Mesenchymal stem cell (in vitro differentiated cells and primary cell): ENCODE results near the gene FMN1.

Source experiments
- DNase-seq: peaks from one replicate; pipeline ENCODE4 v3.0.0-alpha.2; 2013
- H2AFZ ChIP-seq: one replicate; pipeline ENCODE4 v1.6.1; 2013; ENCODE audit warnings: low read depth, mild to moderate bottlenecking, control low read depth, inconsistent platforms, low read length, moderate library complexity
- H2AK5ac ChIP-seq: 2 replicates; pipeline ENCODE4 v1.6.1; 2013; ENCODE audit warnings: low read length, moderate library complexity, mild to moderate bottlenecking, inconsistent platforms; ENCODE audit not compliant: severe bottlenecking
- H2BK120ac ChIP-seq: one replicate; pipeline ENCODE4 v1.6.1; 2013; ENCODE audit warnings: low read depth, mild to moderate bottlenecking, inconsistent platforms, low read length, moderate library complexity
- H2BK12ac ChIP-seq, 2 experiments: one replicate each; pipeline ENCODE4 v1.6.1; 2013; ENCODE audit warnings: inconsistent platforms in 2 of 2, low read length in 2 of 2, mild to moderate bottlenecking in 2 of 2, moderate library complexity in 2 of 2, control low read depth in 1 of 2
- H2BK15ac ChIP-seq: one replicate; pipeline ENCODE4 v1.6.1; 2013; ENCODE audit warnings: mild to moderate bottlenecking, low read depth, inconsistent platforms; ENCODE audit not compliant: poor library complexity, severe bottlenecking
- H2BK5ac ChIP-seq: 2 replicates; pipeline ENCODE4 v1.6.1; 2013; ENCODE audit warnings: low read depth, mild to moderate bottlenecking, low read length, control low read depth, inconsistent platforms; ENCODE audit not compliant: poor library complexity, severe bottlenecking
- H3K14ac ChIP-seq, 2 experiments: one replicate each; pipeline ENCODE4 v1.6.1; 2013; ENCODE audit warnings: inconsistent platforms in 2 of 2, low read length in 2 of 2, control low read depth in 1 of 2, mild to moderate bottlenecking in 1 of 2, moderate library complexity in 1 of 2
- H3K18ac ChIP-seq, 2 experiments: one replicate each; pipeline ENCODE4 v1.6.1; 2013; ENCODE audit warnings: inconsistent platforms in 2 of 2, low read length in 2 of 2, control low read depth in 1 of 2, low read depth in 1 of 2, mild to moderate bottlenecking in 1 of 2
- H3K23ac ChIP-seq, 2 experiments: one replicate each; pipeline ENCODE4 v1.6.1; 2013; ENCODE audit warnings: inconsistent platforms in 2 of 2, low read length in 2 of 2, mild to moderate bottlenecking in 2 of 2, moderate library complexity in 2 of 2, control low read depth in 1 of 2
- H3K27ac ChIP-seq: 2 replicates; pipeline ENCODE4 v1.5.1; 2013; ENCODE audit warnings: mild to moderate bottlenecking, moderate library complexity, low read length, control low read depth, inconsistent platforms; ENCODE audit not compliant: poor library complexity, severe bottlenecking
- H3K27me3 ChIP-seq, 2 experiments: 2 replicates each; pipeline versions ENCODE4 v1.6.1 to v1.7.0; 2013; ENCODE audit warnings: low read length in 2 of 2, mild to moderate bottlenecking in 2 of 2, moderate library complexity in 2 of 2, control low read depth in 1 of 2, inconsistent platforms in 1 of 2; ENCODE audit not compliant: control insufficient read depth in 1 of 2, insufficient read depth in 1 of 2
- H3K36me3 ChIP-seq, 2 experiments: 2 replicates each; pipeline versions ENCODE4 v1.6.1 to v1.7.0; 2013; ENCODE audit warnings: low read length in 2 of 2, control low read depth in 1 of 2, inconsistent platforms in 1 of 2, low read depth in 1 of 2, mild to moderate bottlenecking in 1 of 2; ENCODE audit not compliant: insufficient read depth in 2 of 2, control insufficient read depth in 1 of 2
- H3K4ac ChIP-seq, 2 experiments: one replicate each; pipeline ENCODE4 v1.6.1; 2013; ENCODE audit warnings: inconsistent platforms in 2 of 2, low read length in 2 of 2, mild to moderate bottlenecking in 2 of 2, moderate library complexity in 2 of 2, control low read depth in 1 of 2, low read depth in 1 of 2
- H3K4me1 ChIP-seq: 2 replicates; pipeline ENCODE4 v1.6.1; 2013; ENCODE audit warnings: low read depth, low read length, control low read depth; ENCODE audit not compliant: control insufficient read depth, insufficient read depth
- H3K4me2 ChIP-seq: 2 replicates; pipeline ENCODE4 v1.6.1; 2013; ENCODE audit warnings: low read length, mild to moderate bottlenecking, inconsistent platforms; ENCODE audit not compliant: poor library complexity, severe bottlenecking
- H3K4me3 ChIP-seq, 2 experiments: 2 replicates each; pipeline versions ENCODE4 v1.5.1 to v1.7.0; 2013; ENCODE audit warnings: low read length in 2 of 2, mild to moderate bottlenecking in 2 of 2, control low read depth in 1 of 2, low read depth in 1 of 2; ENCODE audit not compliant: insufficient read depth in 1 of 2
- H3K79me1 ChIP-seq: replicated peaks from 2 replicates; pipeline ENCODE4 v1.6.1; 2013; ENCODE audit warnings: mild to moderate bottlenecking, control low read depth, low read length, inconsistent platforms; ENCODE audit not compliant: poor library complexity, severe bottlenecking
- H3K9ac ChIP-seq: 2 replicates; pipeline ENCODE4 v1.7.0; 2013; ENCODE audit warnings: mild to moderate bottlenecking, low read length, moderate library complexity
- H3K9me3 ChIP-seq: 2 replicates; pipeline ENCODE4 v1.7.0; 2013; ENCODE audit warnings: mild to moderate bottlenecking, low read length; ENCODE audit not compliant: control insufficient read depth
- H4K8ac ChIP-seq: one replicate; pipeline ENCODE4 v1.6.1; 2013; ENCODE audit warnings: inconsistent platforms, mild to moderate bottlenecking, low read length, moderate library complexity
- H4K91ac ChIP-seq: one replicate; pipeline ENCODE4 v1.6.1; 2013; ENCODE audit warnings: mild to moderate bottlenecking, low read length, inconsistent platforms
- WGBS: methylation state at CpG from one replicate; pipeline ENCODE4 v1.1.7; 2013; ENCODE audit warnings: mixed read lengths; 5-methylcytosine and 5-hydroxymethylcytosine counted together

The FMN1 gene

GRCh38 chr15:32972686-32973085, 221.8 kb downstream of the FMN1 start:
- Histone ChIP-seq H3K36me3 (no peaks in the 10 kb centered on the region), H3K4me3 (no peak overlapping the region), H3K9me3 (no peaks in the 10 kb centered on the region), H3K9ac (no peak overlapping the region), H3K79me1 (peaks cover 3% of the 10 kb centered on the region), H2BK5ac (no peak overlapping the region), H2BK15ac (no peak overlapping the region), H3K23ac (no peak overlapping the region), H2AK5ac (no peak overlapping the region), H3K18ac (no peak overlapping the region), H3K4me1 (no peaks in the 10 kb centered on the region), H3K27me3 (no peaks in the 10 kb centered on the region), H3K4me2 (no peak overlapping the region), H4K91ac (no peak overlapping the region), H2BK120ac (no peak overlapping the region), H3K27ac (no peak overlapping the region), H2BK12ac (no peak overlapping the region), H3K4ac (no peak overlapping the region), H2AFZ (no peak overlapping the region), H4K8ac (no peak overlapping the region), H3K14ac (no peak overlapping the region)
- no peak for DNase-seq
- WGBS, result 93% methylated on average over 2 of the region's 2 CpGs

- Histone ChIP-seq H3K4ac (no peak overlapping the region), H2AK5ac (no peak overlapping the region), H4K8ac (no peak overlapping the region), H2BK5ac (no peak overlapping the region), H3K27ac (no peak overlapping the region), H2BK120ac (no peak overlapping the region), H2AFZ (no peak overlapping the region), H3K36me3 (no peaks in the 10 kb centered on the region), H3K9ac (no peak overlapping the region), H3K9me3 (no peaks in the 10 kb centered on the region), H3K79me1 (peaks cover 3% of the 10 kb centered on the region), H3K4me1 (no peaks in the 10 kb centered on the region), H2BK12ac (no peak overlapping the region), H4K91ac (no peak overlapping the region), H2BK15ac (no peak overlapping the region), H3K27me3 (no peaks in the 10 kb centered on the region), H3K23ac (no peak overlapping the region), H3K4me2 (no peak overlapping the region), H3K14ac (no peak overlapping the region), H3K4me3 (no peak overlapping the region), H3K18ac (no peak overlapping the region)
- no peak for DNase-seq
- WGBS, result 89% methylated on average over 8 of the region's 11 CpGs
Observed at GRCh38 chr15:32970847-32971246, 223.7 kb downstream of the FMN1 start.

DNA sequence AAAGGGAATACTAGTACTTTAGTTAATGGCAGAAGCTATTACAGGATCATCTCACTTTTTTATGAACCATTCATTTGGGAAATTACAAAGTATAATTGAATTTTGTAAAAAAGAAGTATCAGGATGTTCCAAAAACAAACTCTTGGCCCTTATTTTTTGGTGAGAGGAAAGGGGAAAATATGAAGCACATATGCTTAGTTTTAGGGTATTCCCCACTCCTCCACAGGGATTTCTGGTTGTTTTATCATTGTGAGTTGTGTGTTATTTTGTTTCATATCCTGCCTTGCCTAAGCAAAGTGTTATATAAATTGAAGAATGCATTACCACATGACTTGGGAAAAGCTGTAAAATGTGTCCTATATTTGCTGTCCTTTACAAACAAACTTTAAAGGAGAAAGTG, 227.0 kb downstream of the FMN1 start:
- DNase-seq, result no peak
- Histone ChIP-seq H3K9me3 (no peaks in the 10 kb centered on the region), H4K91ac (no peak overlapping the region)

DNA sequence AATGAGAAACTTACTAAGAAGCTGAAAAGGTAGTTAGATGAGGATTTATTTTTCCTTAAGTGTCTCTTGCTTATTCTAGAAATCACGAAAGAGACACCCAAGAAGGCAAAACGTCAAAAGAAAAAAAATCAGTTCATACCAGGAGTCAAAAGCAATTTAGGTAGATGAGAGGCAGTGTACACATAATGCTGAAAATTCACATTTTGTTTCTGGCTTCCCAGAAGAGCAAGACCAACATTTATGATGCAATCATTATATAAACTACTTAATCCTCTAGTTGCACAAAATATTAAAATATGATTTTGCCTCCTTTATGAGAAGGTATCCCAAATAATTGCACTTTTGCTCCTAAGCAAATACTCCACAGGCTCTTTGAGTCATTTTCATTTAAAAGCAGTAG, 228.0 kb downstream of the FMN1 start:
- Histone ChIP-seq H2AFZ (no peak overlapping the region), H3K27ac (no peak overlapping the region), H4K91ac (no peak overlapping the region), H3K18ac (no peak overlapping the region), H3K4me1 (no peaks in the 10 kb centered on the region), H3K36me3 (peaks cover 0 to 2% of the 10 kb centered on the region in 2 experiments), H3K4me2 (no peak overlapping the region), H3K9ac (no peak overlapping the region), H2BK15ac (no peak overlapping the region), H2BK12ac (no peak overlapping the region), H3K23ac (no peak overlapping the region), H3K4ac (no peak overlapping the region), H2AK5ac (no peak overlapping the region), H2BK5ac (no peak overlapping the region), H3K9me3 (no peaks in the 10 kb centered on the region), H3K79me1 (no peaks in the 10 kb centered on the region), H2BK120ac (no peak overlapping the region), H3K27me3 (no peaks in the 10 kb centered on the region), H3K14ac (no peak overlapping the region), H3K4me3 (no peak overlapping the region), H4K8ac (no peak overlapping the region)
- 93% methylated on average over 2 of the region's 2 CpGs for WGBS
- DNase-seq, result no peak

More for the DNA sequence above, 227.0 kb downstream of the FMN1 start:
- Histone ChIP-seq H2AK5ac (no peak overlapping the region), H3K79me1 (no peaks in the 10 kb centered on the region), H2BK12ac (no peak overlapping the region), H2AFZ (no peak overlapping the region), H2BK15ac (no peak overlapping the region), H3K27me3 (no peaks in the 10 kb centered on the region), H3K18ac (no peak overlapping the region), H3K4me2 (no peak overlapping the region), H4K8ac (no peak overlapping the region), H3K27ac (no peak overlapping the region), H3K9ac (no peak overlapping the region), H2BK5ac (no peak overlapping the region), H3K4me3 (no peak overlapping the region), H3K36me3 (peaks cover 0 to 2% of the 10 kb centered on the region in 2 experiments), H2BK120ac (no peak overlapping the region), H3K4me1 (no peaks in the 10 kb centered on the region), H3K23ac (no peak overlapping the region), H3K14ac (no peak overlapping the region), H3K4ac (no peak overlapping the region)
